Transverse colon (tissue), 4 donors: ENCODE measurements around the gene ATP6AP1.

Experiments used
- CTCF ChIP-seq, 5 experiments: fragments of 200-600 bp in 3 of 5; fragments of 450-650 bp in 2 of 5; sonication (generic) in 3 of 5; IDR thresholded peaks; 1 replicate in 2 of 5; 2 replicates in 3 of 5; pipeline ENCODE4 v1.5.1; 2016 to 2017; ENCODE audit warnings: antibody characterized with exemption in 5 of 5, inconsistent platforms in 3 of 5, mild to moderate bottlenecking in 2 of 5, moderate library complexity in 1 of 5
- EP300 ChIP-seq: sonication (generic); formaldehyde crosslinking; IDR thresholded peaks from one replicate; pipeline ENCODE4 v1.6.1; 2017; ENCODE audit warnings: antibody characterized with exemption, low read depth
- POLR2A ChIP-seq: fragments of 450-650 bp; IDR thresholded peaks from one replicate; pipeline ENCODE4 v1.6.1; 2016; ENCODE audit warnings: antibody characterized with exemption, mild to moderate bottlenecking, moderate library complexity
- POLR2AphosphoS5 ChIP-seq, 3 donors: sonication (generic); formaldehyde crosslinking; IDR thresholded peaks; one replicate each; pipeline ENCODE4 v1.6.1; 2016; ENCODE audit warnings: antibody characterized with exemption in 3 of 3

DNA sequence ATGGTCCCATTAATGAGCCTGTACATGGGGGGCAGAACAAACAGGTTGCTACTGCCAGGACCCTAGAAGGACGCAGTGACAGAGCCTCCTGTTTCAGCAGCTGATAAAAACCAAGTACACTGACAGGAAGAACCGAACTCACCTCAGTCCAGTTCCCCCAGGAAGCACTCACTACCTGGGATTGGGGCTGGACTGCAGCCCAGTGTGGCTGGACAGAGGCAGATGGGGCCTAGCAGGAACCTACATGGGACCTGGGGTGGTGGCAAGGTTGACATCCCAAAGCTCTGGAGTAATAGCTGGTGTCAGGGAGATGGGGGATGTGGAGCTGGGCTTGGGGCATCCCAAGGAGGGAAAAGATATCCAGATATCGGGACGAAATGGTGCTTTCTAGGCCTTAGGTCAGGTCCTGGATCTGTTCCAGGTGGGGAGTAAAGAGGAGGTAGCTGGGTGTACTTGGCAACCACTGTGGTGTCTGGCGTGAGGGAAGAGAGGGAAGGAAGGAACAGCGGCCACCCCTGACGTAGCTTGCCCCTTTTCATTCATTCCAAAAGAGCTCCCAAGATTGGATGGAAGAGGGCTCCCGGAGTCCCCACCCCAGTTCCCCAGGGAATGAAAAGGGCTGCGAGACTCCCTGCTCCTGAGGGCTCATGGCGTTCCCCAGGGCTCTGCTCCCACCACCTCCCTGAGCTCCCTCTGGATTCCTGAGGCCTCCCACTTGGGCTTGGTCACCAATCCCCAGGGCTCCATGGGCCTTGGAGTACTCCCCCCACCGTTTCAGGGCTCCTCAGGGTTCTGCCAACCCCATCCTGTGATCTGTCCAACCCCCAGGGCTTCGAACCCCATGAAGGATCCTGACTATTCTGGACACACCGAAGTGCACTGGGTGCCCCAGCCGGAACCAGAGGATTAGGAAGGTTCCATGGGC, 44.9 kb upstream of the ATP6AP1 start:
- TF ChIP-seq EP300 (no peak), CTCF (IDR thresholded peaks at IDR 0.05) (no peak), POLR2A (no peak), POLR2AphosphoS5 (IDR thresholded peaks at IDR 0.05) (no peak)
